Measurements from ENCODE around the gene GOLT1A. TPM values are rescaled to one million over a fixed set of nuclear protein-coding genes. Genes with fewer than 3 reads are reported as not detected.

The GOLT1A gene
- total RNA-seq, 2 donors from 2014 or later, result not detected

DNA sequence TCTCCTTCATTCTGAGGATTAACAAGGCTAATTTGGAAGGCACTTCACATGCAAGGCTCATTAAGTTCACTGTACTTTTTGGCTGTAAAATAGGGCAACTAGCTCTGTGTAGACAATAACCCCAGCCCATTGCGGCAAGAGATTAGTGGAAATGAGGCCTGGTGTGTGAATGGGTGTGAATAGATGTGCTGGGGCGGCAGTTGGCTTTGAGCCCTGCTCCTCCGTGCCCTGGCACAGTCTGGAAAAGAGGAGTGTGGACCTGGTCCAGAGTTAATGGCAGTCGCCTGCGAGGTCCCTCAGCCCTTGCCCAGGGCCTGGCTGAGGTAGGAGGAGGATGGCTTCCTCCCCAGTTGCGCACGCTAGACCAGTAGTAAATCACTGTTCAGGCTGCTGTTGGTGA lies 22.3 kb downstream of the GOLT1A start:
- TF ChIP-seq CTCF (IDR thresholded peaks at IDR 0.05), result no peak
- Histone ChIP-seq H3K27me3 (replicated peaks; ENCODE audit: insufficient read depth) (no peaks in the 10 kb centered on the region), H3K27ac (no peak overlapping the region), H3K4me3 (no peak overlapping the region), H3K36me3 (no peaks in the 10 kb centered on the region), H3K9me3 (no peaks in the 10 kb centered on the region), H3K4me1 (ENCODE audit: control insufficient read depth in 1 of 2, low read depth in 2 of 2) (no peaks in the 10 kb centered on the region)
- DNase-seq (ENCODE audit: low spot score), result no peak
- ATAC-seq (ENCODE audit: insufficient number of reproducible peaks, low FRiP score, low read depth), result no peak

DNA sequence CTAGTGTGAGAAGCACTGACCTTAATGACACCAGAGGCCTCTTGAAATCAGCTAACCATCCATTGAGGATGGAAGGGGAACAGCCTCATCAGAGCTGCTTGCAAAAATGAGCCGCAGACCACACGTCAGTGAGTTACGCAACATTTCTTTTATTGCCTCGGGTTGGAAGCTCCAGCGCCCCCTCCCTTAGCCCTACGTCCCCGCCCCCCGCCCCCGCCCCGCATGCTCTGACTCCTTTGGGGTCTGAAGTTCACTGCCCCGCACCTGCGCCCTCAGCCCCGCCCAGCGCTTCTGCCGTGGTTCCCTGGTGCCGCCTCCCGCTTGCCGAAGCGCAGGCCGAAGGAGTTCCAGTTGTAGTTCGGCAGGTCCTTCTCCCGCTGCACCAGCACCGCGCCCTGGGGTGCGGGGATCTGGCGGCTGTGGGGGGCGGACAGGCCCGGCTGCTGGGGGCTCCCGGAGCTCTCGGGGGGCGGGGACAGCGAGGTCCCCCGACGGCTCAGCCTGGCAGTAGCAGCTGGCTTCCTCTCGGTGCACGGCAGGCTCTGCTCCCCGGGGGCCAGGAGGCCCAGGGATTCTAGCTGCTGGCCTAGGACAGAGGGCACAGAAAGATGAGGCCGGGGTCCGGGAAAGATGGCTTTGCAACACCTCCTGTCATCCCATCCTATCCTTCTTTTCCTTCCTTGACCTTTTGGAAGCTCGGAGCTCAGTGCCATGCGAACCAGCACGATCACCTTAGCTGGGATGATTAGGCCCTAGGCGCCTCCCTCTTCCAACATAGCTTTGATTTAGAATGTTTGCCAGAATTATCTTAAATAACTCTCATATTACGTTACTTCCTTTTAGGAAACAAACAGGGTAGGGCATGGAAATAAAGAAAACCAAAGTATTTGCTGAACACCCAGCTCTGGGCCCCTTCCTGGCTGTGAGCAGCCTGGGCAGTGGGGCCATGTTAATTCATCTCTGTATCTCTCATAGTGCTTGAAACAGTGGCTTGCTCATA lies 23.3 kb downstream of the GOLT1A start:
- H3K27ac ChIP-seq, result no peak overlapping the region
- H3K27me3 ChIP-seq (replicated peaks; ENCODE audit: insufficient read depth), result no peaks in the 10 kb centered on the region
- TF ChIP-seq CTCF (IDR thresholded peaks at IDR 0.05), result no peak

DNA sequence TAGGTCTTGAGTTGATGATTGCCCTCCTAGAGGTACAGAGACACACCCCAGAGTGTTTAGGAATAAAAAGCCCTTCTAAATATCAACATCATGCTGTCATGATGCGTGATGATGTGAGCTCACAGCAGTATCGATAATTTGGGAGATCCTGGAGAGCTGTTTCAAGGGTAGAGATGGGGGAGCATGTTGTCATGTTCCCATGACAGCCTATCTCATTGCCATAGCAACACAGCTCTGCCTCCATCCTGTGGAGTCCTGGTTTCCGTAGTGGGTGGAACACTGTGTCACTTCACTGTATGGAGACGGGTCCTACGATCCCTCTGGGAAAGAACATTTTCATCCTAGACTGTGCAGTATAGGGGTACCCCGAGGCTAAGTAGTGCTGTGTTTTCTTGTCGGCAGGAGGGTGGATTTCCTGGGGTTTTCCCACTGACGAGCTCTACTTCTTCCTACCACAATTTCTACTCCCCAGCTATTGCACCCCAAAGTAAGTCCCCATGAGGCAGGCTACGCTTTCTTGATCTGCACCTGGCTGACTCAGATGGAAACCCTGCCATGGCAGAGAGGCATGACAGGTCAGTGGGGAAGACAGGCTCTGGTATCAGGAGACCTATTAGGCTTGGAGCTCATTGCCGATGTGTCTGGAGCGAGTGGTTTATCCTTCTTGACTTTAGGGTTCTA lies 24.7 kb downstream of the GOLT1A start:
- DNase-seq (ENCODE audit: low spot score) (no peak), ATAC-seq (ENCODE audit: insufficient number of reproducible peaks, low FRiP score, low read depth) (no peak)
- H3K36me3 ChIP-seq, result no peaks in the 10 kb centered on the region
- TF ChIP-seq CTCF (IDR thresholded peaks at IDR 0.05), result no peak
- no peaks in the 10 kb centered on the region for H3K4me1 ChIP-seq (ENCODE audit: control insufficient read depth in 1 of 2, low read depth in 2 of 2)
- H3K27me3 ChIP-seq (replicated peaks; ENCODE audit: insufficient read depth), result no peaks in the 10 kb centered on the region
- no peaks in the 10 kb centered on the region for H3K9me3 ChIP-seq
- H3K4me3 ChIP-seq, result no peak overlapping the region
- no peak overlapping the region for H3K27ac ChIP-seq

More for the DNA sequence above, 23.3 kb downstream of the GOLT1A start:
- ATAC-seq (ENCODE audit: insufficient number of reproducible peaks, low FRiP score, low read depth) (no peak), DNase-seq (ENCODE audit: low spot score) (no peak)
- no peaks in the 10 kb centered on the region for H3K9me3 ChIP-seq
- H3K36me3 ChIP-seq, result no peaks in the 10 kb centered on the region
- H3K4me3 ChIP-seq, result peak overlapping the region; percentile 41
- H3K4me1 ChIP-seq (ENCODE audit: control insufficient read depth in 1 of 2, low read depth in 2 of 2), result no peaks in the 10 kb centered on the region

GRCh38 chr1:204186597-204186996 lies 27.2 kb downstream of the GOLT1A start:
- ATAC-seq (ENCODE audit: insufficient number of reproducible peaks, low FRiP score, low read depth), result no peak
- H3K27me3 ChIP-seq (replicated peaks; ENCODE audit: insufficient read depth), result no peaks in the 10 kb centered on the region
- H3K27ac ChIP-seq, result no peak overlapping the region

More at GRCh38 chr1:204186597-204186996, 27.2 kb downstream of the GOLT1A start:
- TF ChIP-seq CTCF (IDR thresholded peaks at IDR 0.05), result no peak
- H3K4me3 ChIP-seq, result no peak overlapping the region
- no peaks in the 10 kb centered on the region for H3K36me3 ChIP-seq
- no peak for DNase-seq (ENCODE audit: low spot score)
- no peaks in the 10 kb centered on the region for H3K4me1 ChIP-seq (ENCODE audit: control insufficient read depth in 1 of 2, low read depth in 2 of 2)
- no peaks in the 10 kb centered on the region for H3K9me3 ChIP-seq

Measured in thoracic aorta (tissue), 2 donors.